Measurements from ENCODE around the gene PRDM16. TPM values are rescaled to one million over a fixed set of nuclear protein-coding genes. Genes with fewer than 3 reads are reported as not detected.
"Not testable (repeated sequence)": the region's sequence is repeated elsewhere in the genome, so short reads cannot be mapped to it uniquely, and the experiment has no call there.

The PRDM16 gene
- total RNA-seq, 1 donor from 2014 or later, result 84.2 TPM

DNA sequence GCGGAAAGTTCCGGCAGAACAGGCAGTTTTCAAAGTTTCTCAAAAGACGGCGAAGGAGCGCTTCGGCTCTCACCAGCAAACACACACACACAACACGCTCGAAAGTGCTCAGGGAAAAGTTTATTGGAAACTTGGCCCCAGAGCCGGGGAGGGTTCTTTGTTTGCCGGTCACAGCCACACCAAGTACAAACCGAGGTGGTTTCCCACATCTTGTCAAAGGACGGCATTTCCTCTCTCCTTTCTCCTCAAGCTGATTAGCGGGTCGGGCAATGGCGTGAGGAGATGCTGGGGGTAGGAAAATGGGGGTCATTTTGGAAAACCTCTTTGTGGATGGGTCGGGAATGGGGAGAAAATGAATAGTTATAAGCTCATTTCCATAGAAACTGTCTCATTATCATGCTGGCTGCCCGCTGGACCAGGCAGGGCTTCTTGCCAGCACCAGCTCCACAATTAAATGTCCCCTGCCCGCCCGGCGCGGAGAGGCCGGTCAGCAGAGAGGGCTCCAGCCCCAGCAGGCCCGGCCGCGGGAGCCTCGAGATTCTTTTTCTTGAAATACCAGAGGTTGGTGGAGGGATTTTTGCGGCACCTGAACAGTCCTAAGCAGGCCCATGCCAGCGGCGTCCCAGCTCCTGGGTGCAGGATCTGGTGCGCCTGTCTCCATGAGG, 92.3 kb downstream of the PRDM16 start:
- DNase-seq (ENCODE audit: low spot score in 2 of 2), result no peak
- peak overlapping the region; percentile 75 to 79 for H3K27ac ChIP-seq
- intact Hi-C loops (cut with DNase I), result loop anchor here (2.0 kb wide), 1 partner anchor 15 kb away; no protein-coding TSS in a partner anchor
- TF ChIP-seq, protein P1, sequence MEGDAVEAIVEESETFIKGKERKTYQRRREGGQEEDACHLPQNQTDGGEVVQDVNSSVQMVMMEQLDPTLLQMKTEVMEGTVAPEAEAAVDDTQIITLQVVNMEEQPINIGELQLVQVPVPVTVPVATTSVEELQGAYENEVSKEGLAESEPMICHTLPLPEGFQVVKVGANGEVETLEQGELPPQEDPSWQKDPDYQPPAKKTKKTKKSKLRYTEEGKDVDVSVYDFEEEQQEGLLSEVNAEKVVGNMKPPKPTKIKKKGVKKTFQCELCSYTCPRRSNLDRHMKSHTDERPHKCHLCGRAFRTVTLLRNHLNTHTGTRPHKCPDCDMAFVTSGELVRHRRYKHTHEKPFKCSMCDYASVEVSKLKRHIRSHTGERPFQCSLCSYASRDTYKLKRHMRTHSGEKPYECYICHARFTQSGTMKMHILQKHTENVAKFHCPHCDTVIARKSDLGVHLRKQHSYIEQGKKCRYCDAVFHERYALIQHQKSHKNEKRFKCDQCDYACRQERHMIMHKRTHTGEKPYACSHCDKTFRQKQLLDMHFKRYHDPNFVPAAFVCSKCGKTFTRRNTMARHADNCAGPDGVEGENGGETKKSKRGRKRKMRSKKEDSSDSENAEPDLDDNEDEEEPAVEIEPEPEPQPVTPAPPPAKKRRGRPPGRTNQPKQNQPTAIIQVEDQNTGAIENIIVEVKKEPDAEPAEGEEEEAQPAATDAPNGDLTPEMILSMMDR (IDR thresholded peaks at IDR 0.05), result no peak
- H3K4me3 ChIP-seq, result peak overlapping the region; percentile 14 to 28
- no peaks in the 10 kb centered on the region for H3K36me3 ChIP-seq
- no peaks in the 10 kb centered on the region for H3K27me3 ChIP-seq
- H3K4me1 ChIP-seq, result peaks cover 5 to 38% of the 10 kb centered on the region in 2 donors
- H3K9me3 ChIP-seq, result no peaks in the 10 kb centered on the region

DNA sequence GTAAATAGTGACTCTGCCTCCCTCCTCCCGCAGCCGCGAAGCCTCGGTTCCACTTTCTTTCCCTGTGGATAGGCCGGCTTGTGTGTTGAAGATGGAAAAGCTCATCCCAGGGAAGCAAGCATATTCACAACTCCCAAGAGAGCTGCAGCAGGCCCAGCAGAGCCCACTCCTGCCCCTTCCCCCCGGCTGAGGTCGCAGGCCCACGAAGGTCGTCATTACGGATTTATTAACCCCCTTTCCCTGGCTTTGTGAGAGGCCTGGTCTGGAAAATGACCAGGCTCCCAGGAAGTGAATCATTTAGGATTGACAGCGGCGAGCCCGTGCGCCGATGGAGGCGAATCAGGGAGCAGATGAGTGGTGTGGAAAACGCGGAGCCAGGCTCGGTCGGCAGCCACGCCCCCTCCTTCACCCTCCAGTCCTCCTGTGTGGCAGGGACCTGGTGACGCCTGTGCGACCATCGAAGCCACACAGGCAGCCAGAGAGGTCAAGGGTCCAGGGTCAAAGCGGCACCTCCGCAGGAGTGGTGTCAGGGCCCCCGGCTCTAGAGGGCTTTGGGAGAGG, 93.4 kb downstream of the PRDM16 start:
- Histone ChIP-seq H3K4me3 (no peak overlapping the region), H3K4me1 (peaks cover 0 to 31% of the 10 kb centered on the region in 2 donors), H3K36me3 (no peaks in the 10 kb centered on the region), H3K9me3 (no peaks in the 10 kb centered on the region), H3K27ac (peak overlapping the region; percentile 75 to 79), H3K27me3 (no peaks in the 10 kb centered on the region)
- intact Hi-C loops (cut with DNase I), result no loop called here
- TF ChIP-seq, protein P1 (IDR thresholded peaks at IDR 0.05), result no peak
- no peak for DNase-seq (ENCODE audit: low spot score in 2 of 2)

DNA sequence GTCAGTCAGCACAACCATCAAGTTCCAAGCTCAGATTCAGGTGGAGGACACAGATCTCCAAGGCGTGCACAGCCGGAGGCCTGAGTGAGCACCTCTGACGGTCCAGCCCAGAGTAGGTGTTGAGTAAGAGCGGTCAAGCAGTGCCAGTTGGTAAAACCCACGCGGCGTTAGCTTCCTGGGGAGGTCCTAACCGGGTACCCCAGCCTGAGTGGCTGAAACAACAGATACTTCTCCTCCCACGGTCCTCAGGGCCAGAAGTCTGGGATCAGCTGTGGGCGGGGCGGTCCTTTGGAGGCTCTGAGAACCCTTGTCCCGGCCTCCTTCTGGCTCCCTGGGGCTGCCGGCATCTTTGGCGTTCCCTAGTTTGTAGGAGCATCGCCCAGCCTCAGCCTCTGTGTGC, 94.4 kb downstream of the PRDM16 start:
- H3K27ac ChIP-seq, result peak overlapping the region; percentile 65 to 67
- H3K4me1 ChIP-seq, result peaks cover 0 to 28% of the 10 kb centered on the region in 2 donors
- intact Hi-C loops (cut with DNase I), result no loop called here
- H3K4me3 ChIP-seq, result no peak overlapping the region
- no peak for DNase-seq (ENCODE audit: low spot score in 2 of 2)
- no peaks in the 10 kb centered on the region for H3K9me3 ChIP-seq
- H3K27me3 ChIP-seq, result no peaks in the 10 kb centered on the region
- TF ChIP-seq, protein P1 (IDR thresholded peaks at IDR 0.05), result no peak
- no peaks in the 10 kb centered on the region for H3K36me3 ChIP-seq

DNA sequence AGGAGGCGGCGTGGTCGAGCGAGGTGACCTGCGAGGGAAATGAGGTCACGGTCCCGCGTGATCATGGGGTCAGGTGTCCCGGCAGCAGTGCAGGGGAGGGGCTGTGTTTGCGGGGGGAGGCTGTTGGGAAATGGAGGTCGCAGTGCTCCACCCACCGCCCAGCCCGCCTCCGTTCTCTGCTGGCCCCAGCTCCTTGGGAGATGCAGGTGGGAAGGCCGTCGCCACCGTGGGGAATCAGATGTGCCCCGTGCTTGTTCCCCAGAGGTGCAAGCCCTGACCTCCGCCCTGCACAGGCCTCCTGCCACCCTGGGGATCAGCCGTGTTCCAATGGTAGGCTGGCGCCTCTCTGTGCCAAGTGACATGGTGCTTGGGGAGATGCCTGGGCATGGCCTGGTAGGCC, 95.7 kb downstream of the PRDM16 start:
- no peak for DNase-seq (ENCODE audit: low spot score in 2 of 2)
- Histone ChIP-seq H3K4me3 (no peak overlapping the region), H3K27ac (peak overlapping the region; percentile 65 to 67), H3K36me3 (no peaks in the 10 kb centered on the region), H3K27me3 (no peaks in the 10 kb centered on the region), H3K9me3 (no peaks in the 10 kb centered on the region), H3K4me1 (peaks cover 0 to 41% of the 10 kb centered on the region in 2 donors)
- intact Hi-C loops (cut with DNase I), result no loop called here
- TF ChIP-seq, protein P1 (IDR thresholded peaks at IDR 0.05), result no peak

DNA sequence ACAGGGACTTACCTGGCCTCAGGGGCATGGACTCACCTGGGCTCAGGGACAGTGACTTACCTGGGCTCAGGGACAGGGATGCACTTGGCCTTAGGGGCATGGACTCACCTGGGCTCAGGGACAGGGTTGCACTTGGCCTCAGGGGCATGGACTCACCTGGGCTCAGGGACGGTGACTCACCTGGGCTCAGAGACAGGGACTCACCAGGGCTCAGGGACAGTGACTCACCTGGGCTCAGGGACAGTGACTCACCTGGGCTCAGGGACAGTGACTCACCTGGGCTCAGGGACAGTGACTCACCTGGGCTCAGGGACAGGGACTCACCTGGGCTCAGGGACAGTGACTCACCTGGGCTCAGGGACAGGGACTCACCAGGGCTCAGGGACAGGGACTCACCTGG, 96.2 kb downstream of the PRDM16 start:
- DNase-seq (ENCODE audit: low spot score in 2 of 2); intact Hi-C loops (cut with DNase I); H3K4me3 ChIP-seq; H3K27me3 ChIP-seq; H3K9me3 ChIP-seq; H3K36me3 ChIP-seq: not testable (repeated sequence)
- Histone ChIP-seq H3K27ac (peak overlapping the region; percentile 65 to 67), H3K4me1 (peaks cover 3 to 45% of the 10 kb centered on the region in 2 donors)

DNA sequence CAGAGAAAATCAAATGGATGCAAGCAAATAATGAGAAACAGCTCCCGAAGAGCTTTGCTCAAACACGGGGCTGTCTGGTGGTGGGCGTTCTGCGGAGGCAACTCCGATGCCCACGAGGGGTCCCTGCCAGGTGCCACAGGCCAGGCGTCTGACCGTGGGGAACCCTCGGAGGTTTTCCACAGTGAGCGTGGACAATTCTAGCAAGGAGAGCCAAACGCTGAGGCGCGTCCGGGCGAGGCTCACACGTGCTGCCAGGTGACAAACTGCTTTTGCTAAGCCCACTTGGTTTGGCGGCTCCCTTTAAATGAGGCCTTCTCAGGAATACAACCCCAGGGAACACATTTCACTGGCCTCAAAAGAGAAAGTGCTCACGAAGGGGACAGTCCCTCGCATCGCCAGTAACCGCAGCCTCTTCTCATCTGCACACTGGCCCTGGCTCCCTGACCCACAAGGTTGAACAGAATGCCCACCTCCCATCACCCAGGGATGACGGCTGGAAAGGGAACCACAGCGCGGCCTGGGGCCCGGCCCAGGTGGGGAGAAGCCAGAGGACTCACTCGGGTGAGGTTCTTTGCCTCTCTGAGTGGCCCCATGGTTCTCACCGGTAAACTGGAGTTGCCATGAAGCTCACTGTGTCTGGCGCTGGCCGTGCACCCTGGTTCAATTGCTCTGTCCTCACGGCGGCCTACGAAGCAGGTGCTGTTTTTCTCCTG, 97.4 kb downstream of the PRDM16 start:
- H3K4me3 ChIP-seq, result no peak overlapping the region
- H3K27ac ChIP-seq, result peak overlapping the region; percentile 52 to 65

More for the DNA sequence above, 97.4 kb downstream of the PRDM16 start:
- Histone ChIP-seq H3K9me3 (no peaks in the 10 kb centered on the region), H3K27me3 (no peaks in the 10 kb centered on the region), H3K36me3 (no peaks in the 10 kb centered on the region), H3K4me1 (peaks cover 7 to 48% of the 10 kb centered on the region in 2 donors)
- DNase-seq (ENCODE audit: low spot score in 2 of 2), result no peak
- intact Hi-C loops (cut with DNase I), result no loop called here
- TF ChIP-seq, protein P1 (IDR thresholded peaks at IDR 0.05), result no peak

Data from ascending aorta (tissue), 2 donors.